Prostate gland (tissue), 2 donors: ENCODE measurements around the gene SMIM3. TPM values are rescaled to one million over a fixed set of nuclear protein-coding genes. Genes with fewer than 3 reads are reported as not detected.
"Not testable (repeated sequence)": the region's sequence is repeated elsewhere in the genome, so short reads cannot be mapped to it uniquely, and the experiment has no call there.

Experiments used
- DNase-seq: peaks from one replicate; pipeline ENCODE4 v3.0.0-alpha.2; 2019; ENCODE audit warnings: low spot score
- H3K27ac ChIP-seq, 2 donors: fragments of 200-600 bp; sonication (generic); 2 replicates each; pipeline ENCODE4 v1.5.1; 2017 to 2019
- H3K27me3 ChIP-seq: fragments of 200-600 bp; sonication (generic); replicated peaks from 2 replicates; pipeline ENCODE4 v1.5.1; 2019; ENCODE audit not compliant: insufficient read depth
- H3K36me3 ChIP-seq, 2 donors: fragments of 200-600 bp; sonication (generic); 1 replicate in 1 of 2; 2 replicates in 1 of 2; pipeline versions ENCODE4 v1.5.1 to v1.8.1; 2017 to 2019
- H3K4me1 ChIP-seq: fragments of 200-600 bp; sonication (generic); replicated peaks from 2 replicates; pipeline ENCODE4 v1.5.1; 2019
- H3K4me3 ChIP-seq, 2 donors: fragments of 200-600 bp; sonication (generic); 2 replicates each; pipeline ENCODE4 v1.5.1; 2017 to 2019
- H3K9me3 ChIP-seq: fragments of 200-600 bp; sonication (generic); 2 replicates; pipeline ENCODE4 v1.5.1; 2017
- POLR2A ChIP-seq: fragments of 450-650 bp; IDR thresholded peaks from one replicate; pipeline ENCODE4 v1.6.1; 2016; ENCODE audit warnings: antibody characterized with exemption, mild to moderate bottlenecking
- POLR2AphosphoS5 ChIP-seq: sonication (generic); formaldehyde crosslinking; IDR thresholded peaks from one replicate; pipeline ENCODE4 v1.6.1; 2017; ENCODE audit warnings: antibody characterized with exemption
- WGBS: methylation state at CpG from one replicate; pipeline ENCODE4 v1.1.5; 2018; 5-methylcytosine and 5-hydroxymethylcytosine counted together
- intact Hi-C: fragments of 100-400 bp; cut with DNase I; formaldehyde crosslinking; loops from one replicate; pipeline ENCODE4 v1.14.2; 2022
- total RNA-seq, 2 donors: library from RNA; depleted of rRNA; stranded (reverse); fragments of >200 nt; gene quantifications; one replicate each; pipeline ENCODE4 v1.1.0, GENCODE V29; 2016
- TF ChIP-seq, protein P1 (sequence below), 4 experiments: fragments of 200-600 bp in 2 of 4; fragments of 450-650 bp in 2 of 4; sonication (generic) in 2 of 4; IDR thresholded peaks; 1 replicate in 3 of 4; 2 replicates in 1 of 4; pipeline ENCODE4 v1.5.1; 2016 to 2019; ENCODE audit warnings: antibody characterized with exemption in 4 of 4, mild to moderate bottlenecking in 2 of 4, moderate library complexity in 2 of 4

Gene SMIM3
- total RNA-seq, 2 donors from 2014 or later = 21.2 to 26.5 TPM

DNA sequence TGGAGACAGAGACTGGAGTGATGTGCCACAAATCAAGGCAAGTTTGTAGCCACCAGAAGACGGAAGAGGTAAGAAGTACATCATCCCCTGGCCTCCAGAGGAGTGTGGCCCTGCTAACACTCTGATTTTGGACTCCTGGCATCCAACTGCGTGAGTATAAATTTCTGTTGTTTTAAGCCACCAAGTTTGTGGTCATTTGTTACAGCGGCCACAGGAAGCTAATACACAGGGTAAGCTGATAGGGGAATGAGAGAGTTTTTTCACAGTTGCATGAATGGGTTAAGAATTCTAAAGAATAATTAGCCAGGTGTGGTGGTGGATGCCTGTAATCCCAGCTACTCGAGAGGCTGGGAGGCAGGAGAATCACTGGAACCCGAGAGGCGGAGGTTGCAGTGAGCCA lies 25.8 kb downstream of the SMIM3 start:
- Histone ChIP-seq H3K4me1 (no peaks in the 10 kb centered on the region), H3K9me3 (no peaks in the 10 kb centered on the region), H3K36me3 (no peaks in the 10 kb centered on the region), H3K27ac (no peak overlapping the region), H3K27me3 (no peaks in the 10 kb centered on the region), H3K4me3 (no peak overlapping the region)
- DNase-seq = no peak
- intact Hi-C loops = loop anchor here (5.0 kb wide), 1 partner anchor 43 kb away; the partner anchor contains the start of gene IRGM
- TF ChIP-seq POLR2AphosphoS5 = no peak
- no peak for TF ChIP-seq POLR2A
- TF ChIP-seq, protein P1, sequence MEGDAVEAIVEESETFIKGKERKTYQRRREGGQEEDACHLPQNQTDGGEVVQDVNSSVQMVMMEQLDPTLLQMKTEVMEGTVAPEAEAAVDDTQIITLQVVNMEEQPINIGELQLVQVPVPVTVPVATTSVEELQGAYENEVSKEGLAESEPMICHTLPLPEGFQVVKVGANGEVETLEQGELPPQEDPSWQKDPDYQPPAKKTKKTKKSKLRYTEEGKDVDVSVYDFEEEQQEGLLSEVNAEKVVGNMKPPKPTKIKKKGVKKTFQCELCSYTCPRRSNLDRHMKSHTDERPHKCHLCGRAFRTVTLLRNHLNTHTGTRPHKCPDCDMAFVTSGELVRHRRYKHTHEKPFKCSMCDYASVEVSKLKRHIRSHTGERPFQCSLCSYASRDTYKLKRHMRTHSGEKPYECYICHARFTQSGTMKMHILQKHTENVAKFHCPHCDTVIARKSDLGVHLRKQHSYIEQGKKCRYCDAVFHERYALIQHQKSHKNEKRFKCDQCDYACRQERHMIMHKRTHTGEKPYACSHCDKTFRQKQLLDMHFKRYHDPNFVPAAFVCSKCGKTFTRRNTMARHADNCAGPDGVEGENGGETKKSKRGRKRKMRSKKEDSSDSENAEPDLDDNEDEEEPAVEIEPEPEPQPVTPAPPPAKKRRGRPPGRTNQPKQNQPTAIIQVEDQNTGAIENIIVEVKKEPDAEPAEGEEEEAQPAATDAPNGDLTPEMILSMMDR (IDR thresholded peaks at IDR 0.05) = no peak
- 92% methylated on average over 6 of the region's 6 CpGs for WGBS

DNA sequence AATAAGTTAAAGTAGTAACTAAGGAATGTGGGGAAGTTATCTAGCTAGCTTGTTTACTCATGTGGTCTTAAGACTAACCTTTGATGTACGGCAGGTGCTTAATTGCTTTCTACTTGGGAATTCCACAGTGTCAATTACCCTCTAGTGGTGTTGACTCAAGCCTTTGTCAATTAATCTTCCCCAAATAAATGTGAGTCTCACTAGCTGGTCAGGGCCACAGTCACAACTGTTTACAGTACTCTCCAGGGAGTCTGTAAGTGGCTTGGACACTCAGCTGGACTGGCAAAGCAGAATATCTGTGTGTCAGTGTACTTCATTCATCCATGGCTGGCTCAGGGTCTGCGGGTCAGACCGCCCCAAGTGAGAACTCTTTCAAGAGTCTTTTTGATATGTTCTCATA lies 30.8 kb downstream of the SMIM3 start:
- 88% methylated on average over 3 of the region's 3 CpGs for WGBS
- Histone ChIP-seq H3K9me3 (no peaks in the 10 kb centered on the region), H3K4me1 (no peaks in the 10 kb centered on the region), H3K27me3 (no peaks in the 10 kb centered on the region), H3K36me3 (no peaks in the 10 kb centered on the region), H3K4me3 (no peak overlapping the region), H3K27ac (no peak overlapping the region)
- intact Hi-C loops = no loop called here
- DNase-seq = no peak
- TF ChIP-seq POLR2AphosphoS5 (no peak), POLR2A (no peak)
- TF ChIP-seq, protein P1 (IDR thresholded peaks at IDR 0.05) = no peak

DNA sequence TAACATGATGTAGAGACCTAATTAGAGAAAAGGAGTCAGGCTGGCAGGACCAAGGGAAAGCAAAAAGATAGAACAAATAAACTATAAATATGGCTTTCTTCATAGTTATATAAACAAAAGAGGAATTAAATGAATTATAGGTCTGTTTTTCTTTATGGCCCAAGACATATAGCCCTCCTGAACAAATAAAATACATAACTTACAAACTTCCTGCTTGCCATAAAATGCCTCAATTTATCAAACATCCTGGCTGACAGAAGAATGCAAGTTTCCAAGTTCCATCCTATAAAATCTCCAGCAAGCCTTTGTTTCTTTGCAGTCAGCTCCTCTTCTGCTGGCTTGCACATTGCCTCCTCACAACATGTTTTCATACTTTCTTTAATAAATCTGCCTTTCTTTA lies 36.5 kb downstream of the SMIM3 start:
- H3K27me3 ChIP-seq = no peaks in the 10 kb centered on the region
- intact Hi-C loops = no loop called here
- H3K4me3 ChIP-seq = no peak overlapping the region
- no peaks in the 10 kb centered on the region for H3K36me3 ChIP-seq
- no peak for TF ChIP-seq POLR2AphosphoS5
- TF ChIP-seq, protein P1 (IDR thresholded peaks at IDR 0.05) = no peak
- no peak for TF ChIP-seq POLR2A
- DNase-seq = no peak
- H3K9me3 ChIP-seq = no peaks in the 10 kb centered on the region
- no peaks in the 10 kb centered on the region for H3K4me1 ChIP-seq
- H3K27ac ChIP-seq = no peak overlapping the region

DNA sequence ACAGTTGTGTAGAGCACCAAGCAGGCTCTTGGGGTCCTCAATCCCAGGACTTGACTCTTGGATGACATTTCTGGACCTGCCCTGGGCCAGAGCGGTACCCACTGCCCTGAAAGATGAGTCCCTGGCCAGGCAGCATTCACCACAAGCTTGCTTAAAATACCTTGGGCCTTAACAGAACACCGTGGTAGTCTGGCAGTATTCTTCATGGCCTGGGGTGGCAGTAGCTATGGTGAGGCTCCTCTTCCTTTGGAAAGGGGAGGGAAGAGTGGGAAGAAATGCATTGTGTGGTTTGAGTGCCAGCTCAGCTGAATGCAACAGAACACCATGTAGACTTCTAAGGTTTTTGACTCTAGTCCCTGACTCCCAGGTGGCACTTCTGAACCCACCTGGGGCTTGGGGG lies 38.4 kb downstream of the SMIM3 start:
- WGBS = 93% methylated on average over 2 of the region's 2 CpGs
- no peaks in the 10 kb centered on the region for H3K4me1 ChIP-seq
- intact Hi-C loops = no loop called here
- H3K27me3 ChIP-seq = no peaks in the 10 kb centered on the region
- DNase-seq = no peak
- H3K9me3 ChIP-seq = no peaks in the 10 kb centered on the region
- no peaks in the 10 kb centered on the region for H3K36me3 ChIP-seq
- H3K4me3 ChIP-seq = no peak overlapping the region
- TF ChIP-seq, protein P1 (IDR thresholded peaks at IDR 0.05) = no peak
- TF ChIP-seq POLR2AphosphoS5 (no peak), POLR2A (no peak)
- H3K27ac ChIP-seq = no peak overlapping the region

DNA sequence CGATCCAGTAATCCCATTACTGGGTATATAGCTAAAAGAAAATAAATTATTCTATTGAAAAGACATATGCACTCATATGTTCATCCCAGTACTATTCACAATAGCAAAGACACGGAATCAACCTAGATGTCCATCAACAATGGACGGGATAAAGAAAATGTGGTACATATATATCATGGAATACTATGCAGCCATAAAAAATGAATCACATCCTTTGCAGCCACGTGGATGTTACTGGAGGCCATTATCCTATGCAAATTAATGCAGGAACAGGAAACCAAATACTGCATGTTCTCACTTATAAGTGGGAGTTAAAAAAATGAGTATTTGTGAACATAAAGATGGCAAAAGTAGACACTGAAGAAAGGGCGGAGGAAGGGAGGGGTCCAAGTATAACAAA lies 51.2 kb downstream of the SMIM3 start:
- intact Hi-C loops = no loop called here
- Histone ChIP-seq H3K27ac (no peak overlapping the region), H3K4me3 (no peak overlapping the region), H3K9me3 (no peaks in the 10 kb centered on the region), H3K4me1 (no peaks in the 10 kb centered on the region), H3K27me3 (no peaks in the 10 kb centered on the region), H3K36me3 (no peaks in the 10 kb centered on the region)
- 77% methylated on average over 5 of the region's 5 CpGs for WGBS
- TF ChIP-seq POLR2A = no peak
- no peak for TF ChIP-seq POLR2AphosphoS5
- TF ChIP-seq, protein P1 (IDR thresholded peaks at IDR 0.05) = no peak
- DNase-seq = no peak

DNA sequence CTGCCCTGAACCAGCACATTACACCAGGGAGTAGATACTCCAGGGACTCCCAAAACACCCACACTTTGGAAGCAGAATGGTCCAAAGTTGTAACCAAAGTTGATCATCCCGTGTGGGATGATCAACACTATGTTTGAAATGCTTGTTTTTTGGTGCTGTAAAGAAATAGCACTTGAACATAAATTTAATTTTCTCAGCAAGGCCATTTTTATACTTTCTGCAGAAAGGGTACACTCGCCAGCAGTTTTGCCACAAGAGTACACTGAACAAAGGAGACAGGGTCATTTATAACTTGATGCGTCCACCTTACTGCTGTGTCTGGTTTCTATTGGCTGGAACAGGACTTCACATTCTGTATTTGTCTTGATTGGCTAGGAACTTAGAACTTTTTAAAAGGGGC lies 53.3 kb downstream of the SMIM3 start:
- H3K36me3 ChIP-seq, H3K4me1 ChIP-seq, DNase-seq, H3K27ac ChIP-seq, H3K9me3 ChIP-seq, H3K4me3 ChIP-seq, intact Hi-C loops, H3K27me3 ChIP-seq: not testable (repeated sequence)
- 85% methylated on average over 3 of the region's 3 CpGs for WGBS
